HL-60 (cell line): ENCODE data around the gene PRDM7.

Experiments
- DNase-seq, 2 experiments: peaks; one replicate each; pipeline ENCODE4 v3.0.0-alpha.2; 2010 to 2020; ENCODE audit warnings: low read depth in 1 of 2, low spot score in 1 of 2
- H3K27ac ChIP-seq: fragments of 250-450 bp; sonication (Bioruptor Pico); replicated peaks from 2 replicates; pipeline ENCODE4 v1.5.1; 2020; ENCODE audit warnings: mild to moderate bottlenecking, moderate library complexity
- H3K27me3 ChIP-seq: fragments of 250-450 bp; sonication (Bioruptor Pico); 2 replicates; pipeline ENCODE4 v1.5.1; 2021; ENCODE audit warnings: mild to moderate bottlenecking, moderate library complexity; ENCODE audit not compliant: insufficient read depth, poor library complexity, severe bottlenecking
- H3K4me3 ChIP-seq: replicated peaks from 2 replicates; pipeline ENCODE4 v1.5.1; 2011; ENCODE audit warnings: mild to moderate bottlenecking, control low read depth, low read length; ENCODE audit not compliant: insufficient read depth
- CTCF ChIP-seq: IDR thresholded peaks from one replicate; pipeline ENCODE4 v1.5.1; 2011; ENCODE audit warnings: low read length, control low read depth, inconsistent platforms; ENCODE audit not compliant: insufficient read depth
- GABPA ChIP-seq: IDR thresholded peaks from 2 replicates; pipeline ENCODE4 v1.6.1; 2012; ENCODE audit warnings: low read depth
- POLR2AphosphoS5 ChIP-seq: IDR thresholded peaks from 2 replicates; pipeline ENCODE4 v1.6.1; 2012; ENCODE audit warnings: low read depth
- REST ChIP-seq: IDR thresholded peaks from 2 replicates; pipeline ENCODE4 v1.6.1; 2012; ENCODE audit warnings: low read depth; ENCODE audit not compliant: insufficient replicate concordance
- SPI1 ChIP-seq: IDR thresholded peaks from 2 replicates; pipeline ENCODE4 v1.6.1; 2012; ENCODE audit warnings: low read depth, mild to moderate bottlenecking, borderline replicate concordance

The PRDM7 gene

GRCh38 chr16:90043526-90043925 is 33.6 kb downstream of the PRDM7 start:
- TF ChIP-seq REST = no peak
- TF ChIP-seq POLR2AphosphoS5 = no peak
- TF ChIP-seq SPI1 = no peak
- TF ChIP-seq GABPA = no peak
- no peak for TF ChIP-seq CTCF
- Histone ChIP-seq H3K27ac (no peak overlapping the region), H3K27me3 (no peaks in the 10 kb centered on the region), H3K4me3 (no peak overlapping the region)
- no peak for DNase-seq

- Histone ChIP-seq H3K27ac (no peak overlapping the region), H3K27me3 (no peaks in the 10 kb centered on the region), H3K4me3 (no peak overlapping the region)
- TF ChIP-seq GABPA (no peak), CTCF (no peak), POLR2AphosphoS5 (no peak), REST (no peak)
- no peak for DNase-seq
Measured at GRCh38 chr16:90042946-90043514, 34.1 kb downstream of the PRDM7 start.

GRCh38 chr16:90041896-90042473 is 35.1 kb downstream of the PRDM7 start:
- no peak for DNase-seq
- TF ChIP-seq GABPA = no peak
- no peak for TF ChIP-seq POLR2AphosphoS5
- no peak for TF ChIP-seq REST
- TF ChIP-seq CTCF = no peak
- TF ChIP-seq SPI1 = no peak
- Histone ChIP-seq H3K27me3 (no peaks in the 10 kb centered on the region), H3K4me3 (no peak overlapping the region), H3K27ac (no peak overlapping the region)
